Fibroblast of the aortic adventitia (primary cell): ENCODE results near the gene NKX2-1. TPM values are rescaled to one million over a fixed set of nuclear protein-coding genes. Genes with fewer than 3 reads are reported as not detected.
"Not testable (repeated sequence)": the region's sequence is repeated elsewhere in the genome, so short reads cannot be mapped to it uniquely, and the experiment has no call there.

ENCODE experiments used
- DNase-seq: peaks from one replicate; pipeline ENCODE4 v3.0.0-alpha.2; 2010; ENCODE audit warnings: low read depth
- H3K4me3 ChIP-seq: 2 replicates; pipeline ENCODE4 v1.5.1; 2011; ENCODE audit warnings: low read depth, mild to moderate bottlenecking, control low read depth, low read length, moderate library complexity
- CTCF ChIP-seq: IDR thresholded peaks from 2 replicates; pipeline ENCODE4 v1.5.1; 2011; ENCODE audit warnings: mild to moderate bottlenecking, low read length, control low read depth, inconsistent platforms; ENCODE audit not compliant: insufficient read depth
- total RNA-seq: library from RNA; depleted of rRNA; stranded (reverse); fragments of >200 nt; gene quantifications from 2 replicates; pipeline ENCODE4 v1.2.3, GENCODE V29; 2012; ENCODE audit warnings: low replicate concordance

The NKX2-1 gene
- total RNA-seq, 1 donor: not detected

GRCh38 chr14:36485773-36486172 is 34.3 kb downstream of the NKX2-1 start:
- TF ChIP-seq CTCF: no peak
- no peak for DNase-seq
- no peak overlapping the region for H3K4me3 ChIP-seq

- TF ChIP-seq CTCF: no peak
- DNase-seq: no peak
Measured at GRCh38 chr14:36479344-36479743, 40.7 kb downstream of the NKX2-1 start.

GRCh38 chr14:36478782-36479181 is 41.2 kb downstream of the NKX2-1 start:
- DNase-seq: no peak
- no peak for TF ChIP-seq CTCF
- no peak overlapping the region for H3K4me3 ChIP-seq

More at GRCh38 chr14:36479344-36479743, 40.7 kb downstream of the NKX2-1 start:
- no peak overlapping the region for H3K4me3 ChIP-seq

- DNase-seq: no peak
- no peak overlapping the region for H3K4me3 ChIP-seq
- TF ChIP-seq CTCF: no peak
Measured at GRCh38 chr14:36477266-36477665, 42.8 kb downstream of the NKX2-1 start.

- not testable (repeated sequence) for DNase-seq, H3K4me3 ChIP-seq
Measured at GRCh38 chr14:36476061-36476460, 44.0 kb downstream of the NKX2-1 start.

- DNase-seq: no peak
- H3K4me3 ChIP-seq: no peak overlapping the region
- no peak for TF ChIP-seq CTCF
Measured at GRCh38 chr14:36474593-36474992, 45.4 kb downstream of the NKX2-1 start.

- DNase-seq: no peak
- no peak for TF ChIP-seq CTCF
- H3K4me3 ChIP-seq: no peak overlapping the region
Measured at GRCh38 chr14:36471431-36471830, 48.6 kb downstream of the NKX2-1 start.

- no peak for DNase-seq
- H3K4me3 ChIP-seq: no peak overlapping the region
- TF ChIP-seq CTCF: no peak
Measured at GRCh38 chr14:36467332-36467731, 52.7 kb downstream of the NKX2-1 start.
